ENCODE data around the gene PNO1. TPM values are rescaled to one million over a fixed set of nuclear protein-coding genes. Genes with fewer than 3 reads are reported as not detected.
A peak's percentile ranks its signal among the peaks of the same experiment; 100 is the strongest.

Gene PNO1
- total and polyA plus RNA-seq, 2 experiments from 2014 or later: 34.6 to 43.7 TPM

DNA sequence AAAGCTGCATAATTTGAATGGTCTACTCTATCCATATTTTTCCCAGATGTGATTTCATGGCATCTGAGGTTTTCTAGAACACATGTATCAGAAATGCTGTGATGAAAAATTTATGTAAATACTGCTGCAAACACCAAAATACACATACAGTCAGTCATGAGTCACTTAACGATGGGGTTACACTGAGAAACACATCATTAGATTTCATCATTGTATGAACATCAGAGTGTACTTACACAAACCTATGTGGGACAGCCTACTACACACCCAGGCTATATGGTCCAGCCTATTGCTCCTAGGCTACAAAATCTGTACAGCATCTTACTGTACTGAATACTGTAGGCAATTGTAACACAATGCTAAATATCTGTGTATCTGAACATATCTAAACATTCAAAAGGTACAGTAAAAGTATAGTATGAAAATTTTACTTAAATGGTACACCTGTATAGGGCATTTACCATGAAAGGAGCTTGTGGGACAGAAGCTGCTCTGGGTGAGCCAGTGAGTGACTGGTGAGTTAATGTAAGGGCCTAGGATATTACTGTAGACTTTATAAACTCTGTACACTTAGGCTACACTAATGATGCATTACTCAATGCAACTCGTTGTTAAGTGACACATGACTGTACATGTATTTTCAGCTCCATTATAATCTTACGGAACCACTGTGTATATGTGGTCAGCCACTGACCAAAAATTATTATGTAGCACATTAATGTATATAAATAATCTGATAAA, 33.5 kb downstream of the PNO1 start (continued):
- TF ChIP-seq JUNB (IDR thresholded peaks at IDR 0.05; ENCODE audit: unreplicated experiment) (no peak), STAT1 (IDR thresholded peaks at IDR 0.05; ENCODE audit: unreplicated experiment) (no peak), ZNF114 (CRISPR knock-in tag; IDR thresholded peaks at IDR 0.05) (no peak)

DNA sequence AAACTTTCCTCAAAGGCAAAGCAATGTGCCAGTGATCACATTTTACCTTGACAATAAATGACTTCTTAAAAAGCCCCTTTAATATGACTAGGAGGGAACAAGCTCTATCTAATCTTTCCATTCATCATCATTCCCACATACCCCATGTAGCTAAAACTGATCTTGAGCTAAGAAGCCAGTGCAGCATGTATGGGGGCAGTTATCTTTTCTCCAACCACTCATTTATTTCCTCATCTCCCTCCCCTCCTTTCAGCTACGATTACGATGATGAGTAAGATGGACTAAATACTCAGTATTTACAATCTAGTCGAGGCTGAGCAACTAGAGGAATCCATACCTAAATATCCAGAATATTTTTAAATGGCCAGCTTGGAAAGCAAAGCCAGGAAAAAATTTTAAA, 35.5 kb downstream of the PNO1 start:
- H3K36me3 ChIP-seq (ENCODE audit: insufficient read depth): no peaks in the 10 kb centered on the region
- H2AFZ ChIP-seq: no peak overlapping the region
- no peak overlapping the region for H3K4me3 Mint-ChIP-seq
- H3K4me3 ChIP-seq: no peak overlapping the region
- H3K27me3 Mint-ChIP-seq (ENCODE audit: insufficient read depth, low read depth, poor library complexity): no peaks in the 10 kb centered on the region
- H3K9me3 Mint-ChIP-seq: no peaks in the 10 kb centered on the region
- H3K4me1 Mint-ChIP-seq: peaks cover 11% of the 10 kb centered on the region
- peaks cover 96% of the 10 kb centered on the region for H3K79me2 ChIP-seq (replicated peaks; ENCODE audit: insufficient read depth)
- no peak overlapping the region for H3K27ac ChIP-seq (ENCODE audit: low read depth)
- peaks cover 20% of the 10 kb centered on the region; the same call in 1 of the 2 replicates for H4K20me1 ChIP-seq (replicated peaks; ENCODE audit: insufficient read depth)
- H3K9me2 ChIP-seq (ENCODE audit: insufficient read depth): no peaks in the 10 kb centered on the region
- no peaks in the 10 kb centered on the region for H3K36me3 Mint-ChIP-seq (ENCODE audit: low read depth)
- no peak for DNase-seq (ENCODE audit: low spot score)
- peak overlapping the region; percentile 4; the same call in 1 of the 2 replicates for H3K27ac Mint-ChIP-seq
- H3K4me2 ChIP-seq: no peak overlapping the region
- no peaks in the 10 kb centered on the region for H3K27me3 ChIP-seq (ENCODE audit: insufficient read depth)
- ATAC-seq: no peak
- no peaks in the 10 kb centered on the region for H3F3A ChIP-seq (replicated peaks; ENCODE audit: low read depth)
- H3K4me1 ChIP-seq (ENCODE audit: insufficient read depth): no peaks in the 10 kb centered on the region
- TF ChIP-seq STAT1 (IDR thresholded peaks at IDR 0.05; ENCODE audit: unreplicated experiment) (no peak), POLR2AphosphoS5 (IDR thresholded peaks at IDR 0.05; ENCODE audit: low read depth) (no peak), NANOG (IDR thresholded peaks at IDR 0.05; ENCODE audit: borderline replicate concordance) (no peak), JUNB (IDR thresholded peaks at IDR 0.05; ENCODE audit: unreplicated experiment) (no peak), ZNF331 (CRISPR knock-in tag; IDR thresholded peaks at IDR 0.05; ENCODE audit: low read depth) (no peak), CREB1 (CRISPR knock-in tag; IDR thresholded peaks at IDR 0.05; ENCODE audit: low read depth) (no peak), EZH2phosphoT487 (IDR thresholded peaks at IDR 0.05; ENCODE audit: unreplicated experiment) (no peak), ZNF114 (CRISPR knock-in tag; IDR thresholded peaks at IDR 0.05) (no peak), EZH2 (IDR thresholded peaks at IDR 0.05; ENCODE audit: low read depth, unreplicated experiment) (no peak)
- TF ChIP-seq, protein P1, sequence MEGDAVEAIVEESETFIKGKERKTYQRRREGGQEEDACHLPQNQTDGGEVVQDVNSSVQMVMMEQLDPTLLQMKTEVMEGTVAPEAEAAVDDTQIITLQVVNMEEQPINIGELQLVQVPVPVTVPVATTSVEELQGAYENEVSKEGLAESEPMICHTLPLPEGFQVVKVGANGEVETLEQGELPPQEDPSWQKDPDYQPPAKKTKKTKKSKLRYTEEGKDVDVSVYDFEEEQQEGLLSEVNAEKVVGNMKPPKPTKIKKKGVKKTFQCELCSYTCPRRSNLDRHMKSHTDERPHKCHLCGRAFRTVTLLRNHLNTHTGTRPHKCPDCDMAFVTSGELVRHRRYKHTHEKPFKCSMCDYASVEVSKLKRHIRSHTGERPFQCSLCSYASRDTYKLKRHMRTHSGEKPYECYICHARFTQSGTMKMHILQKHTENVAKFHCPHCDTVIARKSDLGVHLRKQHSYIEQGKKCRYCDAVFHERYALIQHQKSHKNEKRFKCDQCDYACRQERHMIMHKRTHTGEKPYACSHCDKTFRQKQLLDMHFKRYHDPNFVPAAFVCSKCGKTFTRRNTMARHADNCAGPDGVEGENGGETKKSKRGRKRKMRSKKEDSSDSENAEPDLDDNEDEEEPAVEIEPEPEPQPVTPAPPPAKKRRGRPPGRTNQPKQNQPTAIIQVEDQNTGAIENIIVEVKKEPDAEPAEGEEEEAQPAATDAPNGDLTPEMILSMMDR (conservative IDR thresholded peaks at IDR 0.05; ENCODE audit: low read depth in 2 of 2): no peak
- TF ChIP-seq, protein P2, sequence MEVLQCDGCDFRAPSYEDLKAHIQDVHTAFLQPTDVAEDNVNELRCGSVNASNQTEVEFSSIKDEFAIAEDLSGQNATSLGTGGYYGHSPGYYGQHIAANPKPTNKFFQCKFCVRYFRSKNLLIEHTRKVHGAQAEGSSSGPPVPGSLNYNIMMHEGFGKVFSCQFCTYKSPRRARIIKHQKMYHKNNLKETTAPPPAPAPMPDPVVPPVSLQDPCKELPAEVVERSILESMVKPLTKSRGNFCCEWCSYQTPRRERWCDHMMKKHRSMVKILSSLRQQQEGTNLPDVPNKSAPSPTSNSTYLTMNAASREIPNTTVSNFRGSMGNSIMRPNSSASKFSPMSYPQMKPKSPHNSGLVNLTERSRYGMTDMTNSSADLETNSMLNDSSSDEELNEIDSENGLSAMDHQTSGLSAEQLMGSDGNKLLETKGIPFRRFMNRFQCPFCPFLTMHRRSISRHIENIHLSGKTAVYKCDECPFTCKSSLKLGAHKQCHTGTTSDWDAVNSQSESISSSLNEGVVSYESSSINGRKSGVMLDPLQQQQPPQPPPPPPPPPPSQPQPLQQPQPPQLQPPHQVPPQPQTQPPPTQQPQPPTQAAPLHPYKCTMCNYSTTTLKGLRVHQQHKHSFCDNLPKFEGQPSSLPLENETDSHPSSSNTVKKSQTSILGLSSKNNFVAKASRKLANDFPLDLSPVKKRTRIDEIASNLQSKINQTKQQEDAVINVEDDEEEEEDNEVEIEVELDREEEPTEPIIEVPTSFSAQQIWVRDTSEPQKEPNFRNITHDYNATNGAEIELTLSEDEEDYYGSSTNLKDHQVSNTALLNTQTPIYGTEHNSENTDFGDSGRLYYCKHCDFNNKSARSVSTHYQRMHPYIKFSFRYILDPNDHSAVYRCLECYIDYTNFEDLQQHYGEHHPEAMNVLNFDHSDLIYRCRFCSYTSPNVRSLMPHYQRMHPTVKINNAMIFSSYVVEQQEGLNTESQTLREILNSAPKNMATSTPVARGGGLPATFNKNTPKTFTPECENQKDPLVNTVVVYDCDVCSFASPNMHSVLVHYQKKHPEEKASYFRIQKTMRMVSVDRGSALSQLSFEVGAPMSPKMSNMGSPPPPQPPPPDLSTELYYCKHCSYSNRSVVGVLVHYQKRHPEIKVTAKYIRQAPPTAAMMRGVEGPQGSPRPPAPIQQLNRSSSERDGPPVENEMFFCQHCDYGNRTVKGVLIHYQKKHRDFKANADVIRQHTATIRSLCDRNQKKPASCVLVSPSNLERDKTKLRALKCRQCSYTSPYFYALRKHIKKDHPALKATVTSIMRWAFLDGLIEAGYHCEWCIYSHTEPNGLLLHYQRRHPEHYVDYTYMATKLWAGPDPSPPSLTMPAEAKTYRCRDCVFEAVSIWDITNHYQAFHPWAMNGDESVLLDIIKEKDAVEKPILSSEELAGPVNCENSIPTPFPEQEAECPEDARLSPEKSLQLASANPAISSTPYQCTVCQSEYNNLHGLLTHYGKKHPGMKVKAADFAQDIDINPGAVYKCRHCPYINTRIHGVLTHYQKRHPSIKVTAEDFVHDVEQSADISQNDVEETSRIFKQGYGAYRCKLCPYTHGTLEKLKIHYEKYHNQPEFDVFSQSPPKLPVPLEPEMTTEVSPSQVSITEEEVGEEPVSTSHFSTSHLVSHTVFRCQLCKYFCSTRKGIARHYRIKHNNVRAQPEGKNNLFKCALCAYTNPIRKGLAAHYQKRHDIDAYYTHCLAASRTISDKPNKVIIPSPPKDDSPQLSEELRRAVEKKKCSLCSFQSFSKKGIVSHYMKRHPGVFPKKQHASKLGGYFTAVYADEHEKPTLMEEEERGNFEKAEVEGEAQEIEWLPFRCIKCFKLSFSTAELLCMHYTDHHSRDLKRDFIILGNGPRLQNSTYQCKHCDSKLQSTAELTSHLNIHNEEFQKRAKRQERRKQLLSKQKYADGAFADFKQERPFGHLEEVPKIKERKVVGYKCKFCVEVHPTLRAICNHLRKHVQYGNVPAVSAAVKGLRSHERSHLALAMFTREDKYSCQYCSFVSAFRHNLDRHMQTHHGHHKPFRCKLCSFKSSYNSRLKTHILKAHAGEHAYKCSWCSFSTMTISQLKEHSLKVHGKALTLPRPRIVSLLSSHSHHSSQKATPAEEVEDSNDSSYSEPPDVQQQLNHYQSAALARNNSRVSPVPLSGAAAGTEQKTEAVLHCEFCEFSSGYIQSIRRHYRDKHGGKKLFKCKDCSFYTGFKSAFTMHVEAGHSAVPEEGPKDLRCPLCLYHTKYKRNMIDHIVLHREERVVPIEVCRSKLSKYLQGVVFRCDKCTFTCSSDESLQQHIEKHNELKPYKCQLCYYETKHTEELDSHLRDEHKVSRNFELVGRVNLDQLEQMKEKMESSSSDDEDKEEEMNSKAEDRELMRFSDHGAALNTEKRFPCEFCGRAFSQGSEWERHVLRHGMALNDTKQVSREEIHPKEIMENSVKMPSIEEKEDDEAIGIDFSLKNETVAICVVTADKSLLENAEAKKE (CRISPR knock-in tag; IDR thresholded peaks at IDR 0.05): no peak
- TF ChIP-seq, protein P3, sequence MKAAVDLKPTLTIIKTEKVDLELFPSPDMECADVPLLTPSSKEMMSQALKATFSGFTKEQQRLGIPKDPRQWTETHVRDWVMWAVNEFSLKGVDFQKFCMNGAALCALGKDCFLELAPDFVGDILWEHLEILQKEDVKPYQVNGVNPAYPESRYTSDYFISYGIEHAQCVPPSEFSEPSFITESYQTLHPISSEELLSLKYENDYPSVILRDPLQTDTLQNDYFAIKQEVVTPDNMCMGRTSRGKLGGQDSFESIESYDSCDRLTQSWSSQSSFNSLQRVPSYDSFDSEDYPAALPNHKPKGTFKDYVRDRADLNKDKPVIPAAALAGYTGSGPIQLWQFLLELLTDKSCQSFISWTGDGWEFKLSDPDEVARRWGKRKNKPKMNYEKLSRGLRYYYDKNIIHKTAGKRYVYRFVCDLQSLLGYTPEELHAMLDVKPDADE (IDR thresholded peaks at IDR 0.05): no peak
